GF-D8 (cell line): ENCODE measurements around the gene DENND1A.

Experiments used
- DNase-seq: peaks from one replicate; lab custom pipeline; 2025; lab: John Stamatoyannopoulos, UW

DENND1A gene

DNA sequence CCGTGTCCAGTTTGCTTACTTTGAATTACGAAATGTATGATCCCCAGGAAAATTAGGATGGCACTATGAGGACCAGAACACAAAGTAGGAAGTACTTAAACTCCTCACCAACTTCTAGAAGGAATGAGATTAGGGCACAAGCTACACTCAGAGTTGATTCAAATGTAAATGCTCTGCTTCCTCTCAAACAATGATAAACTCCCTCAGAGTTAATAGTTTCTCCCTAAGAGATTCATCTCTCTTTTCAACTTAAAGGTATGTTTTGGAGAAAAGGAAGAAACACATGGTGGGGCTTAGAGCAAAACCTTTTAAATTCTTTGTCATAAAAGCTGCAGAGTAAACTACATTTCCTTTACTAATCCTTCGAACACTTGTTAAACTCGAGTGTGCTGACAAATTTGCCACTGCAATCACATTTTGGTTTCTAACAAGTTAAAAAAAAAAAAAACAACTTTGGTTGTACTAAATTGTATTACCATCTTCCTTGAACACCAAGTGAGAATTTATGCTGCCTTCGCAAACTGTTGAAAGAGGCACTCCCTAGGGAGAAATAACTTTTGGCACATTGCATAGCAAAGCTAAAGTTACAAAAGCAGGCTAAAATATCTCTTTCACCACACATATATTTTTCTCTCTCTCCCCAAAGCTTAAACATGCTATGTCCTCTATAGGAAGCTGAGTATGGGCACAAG is 66.6 kb downstream of the DENND1A start:
- DNase-seq = peak; percentile 33

DNA sequence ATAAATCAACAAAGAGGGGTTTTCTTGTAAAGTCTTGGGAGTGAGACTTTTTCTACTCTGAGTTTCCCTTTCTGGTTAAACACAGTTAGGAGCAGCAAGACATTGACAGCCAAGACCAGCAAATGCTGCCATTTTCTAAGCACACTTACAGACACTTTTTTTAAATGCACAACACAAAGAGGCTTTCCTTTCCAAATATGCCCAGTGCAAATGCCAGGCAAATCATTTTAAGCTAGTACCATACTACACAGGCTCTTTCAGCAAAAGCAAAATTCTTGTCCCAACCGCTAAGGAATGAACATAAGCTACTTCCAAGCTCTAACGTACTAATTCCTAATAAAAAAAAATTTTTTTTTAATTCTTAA is 68.2 kb downstream of the DENND1A start:
- no peak for DNase-seq

DNA sequence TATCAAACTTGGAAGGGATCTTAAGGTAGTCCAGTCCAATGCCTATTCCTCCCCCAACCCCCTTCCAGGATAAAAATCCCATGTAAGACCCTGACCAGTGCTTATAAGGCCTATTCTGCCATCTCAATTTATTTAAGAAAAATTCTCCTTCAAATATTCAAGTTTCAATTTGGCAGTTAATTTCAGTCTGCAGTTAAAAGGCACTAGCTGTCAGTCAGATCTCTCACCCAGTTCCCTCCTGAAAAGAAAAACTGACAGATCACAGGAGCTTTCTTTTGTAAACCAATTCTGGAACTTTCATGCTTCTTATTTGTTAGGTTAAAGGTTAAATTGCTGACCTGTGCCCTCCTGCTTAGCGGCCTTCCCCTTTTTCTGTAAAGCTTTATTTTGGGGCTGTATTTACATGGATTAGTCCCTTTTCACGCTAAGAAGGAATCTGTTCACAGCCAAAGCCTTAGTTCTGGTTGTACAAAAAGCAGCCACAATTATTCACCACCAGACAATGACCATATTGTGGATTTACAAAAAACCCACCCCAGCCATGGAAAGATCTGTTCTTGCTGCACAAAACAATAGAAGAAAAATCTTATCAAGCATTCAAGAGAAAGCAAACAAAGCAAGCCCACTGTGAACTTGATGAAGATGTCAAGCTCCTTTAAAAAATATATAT is 68.7 kb downstream of the DENND1A start:
- no peak for DNase-seq

DNA sequence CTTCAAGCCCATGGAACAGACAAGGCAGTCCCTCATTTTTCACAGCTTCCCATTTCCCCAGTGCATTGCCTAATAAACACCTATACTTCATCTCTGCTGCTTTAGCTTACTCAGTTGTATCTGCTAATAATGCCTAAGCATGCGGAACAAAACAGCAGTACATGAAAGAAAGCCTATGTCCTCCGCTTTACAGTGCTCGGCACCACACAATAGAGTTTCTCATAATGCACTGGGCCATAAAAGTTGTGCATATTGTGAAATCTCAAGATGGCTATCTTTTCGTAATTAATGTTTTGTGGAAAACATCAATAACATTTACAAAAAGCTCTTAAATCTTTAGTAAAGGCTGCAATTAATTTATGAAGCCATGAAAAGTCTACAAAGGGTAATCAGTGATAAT is 69.3 kb downstream of the DENND1A start:
- no peak for DNase-seq

DNA sequence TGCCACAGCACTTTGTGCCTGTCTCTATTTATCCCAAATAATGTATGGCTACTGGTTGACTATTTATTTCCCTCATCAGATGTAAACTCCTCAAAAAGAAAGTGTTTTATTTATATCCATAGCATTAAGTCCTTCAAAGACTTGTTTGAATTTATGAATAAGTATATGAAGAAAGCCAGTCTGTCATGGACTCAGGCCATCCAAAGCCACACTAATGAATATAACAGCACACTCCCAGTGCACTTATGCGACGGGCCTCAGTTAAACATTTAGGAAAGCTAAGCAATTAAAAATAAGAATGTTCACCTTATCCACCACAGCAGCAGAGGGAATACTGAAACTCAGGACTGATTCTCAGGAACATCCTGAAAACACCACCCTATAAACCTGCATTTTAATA is 77.5 kb downstream of the DENND1A start:
- no peak for DNase-seq

DNA sequence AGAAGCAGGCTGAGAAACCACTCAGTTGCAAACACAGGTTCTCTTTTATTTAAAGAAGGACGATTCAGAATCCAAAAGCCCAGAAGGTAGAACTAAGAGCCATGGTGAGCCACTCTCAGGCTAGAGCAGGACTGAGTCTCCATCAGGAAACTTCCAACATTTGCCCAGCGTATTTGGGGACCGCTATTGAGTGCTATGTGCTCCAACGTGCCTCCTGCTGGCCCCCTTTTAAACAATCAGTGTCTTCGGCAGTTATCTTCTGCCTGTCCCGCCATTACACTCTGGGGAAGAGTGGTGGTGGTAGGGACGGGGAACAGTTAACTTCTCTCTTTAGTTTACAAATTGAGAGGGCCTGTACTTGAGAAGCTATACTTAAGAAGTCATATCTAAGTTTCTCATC is 78.1 kb downstream of the DENND1A start:
- no peak for DNase-seq

DNA sequence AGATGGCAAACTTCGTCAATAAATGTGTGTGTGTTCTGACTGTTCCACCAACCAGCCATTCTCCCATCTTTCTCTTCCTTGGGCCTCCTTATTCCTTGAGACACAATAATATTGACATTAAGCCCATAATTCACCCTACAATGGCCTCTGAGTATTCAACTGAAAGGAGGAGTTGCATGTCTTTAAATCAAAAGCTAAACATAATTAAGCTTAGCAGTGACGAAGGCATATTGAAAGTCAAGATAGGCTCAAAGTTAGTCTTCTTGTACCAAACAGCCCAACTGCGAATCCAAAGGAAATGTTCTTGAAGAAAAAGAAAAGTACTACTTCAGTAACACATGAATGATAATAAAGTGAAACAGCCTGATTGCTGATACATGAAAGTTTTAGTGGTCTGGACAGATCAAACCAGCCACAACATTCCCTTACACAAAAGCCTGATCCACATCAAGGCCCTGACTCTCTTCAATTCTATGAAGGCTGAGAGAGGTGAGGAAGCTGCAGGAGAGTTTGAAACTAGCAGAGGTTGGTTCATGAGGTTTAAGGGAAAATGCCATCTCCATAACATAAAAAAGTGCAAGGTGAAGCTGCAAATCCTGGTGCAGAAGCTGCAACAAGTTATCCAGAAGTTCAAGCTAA is 81.4 kb downstream of the DENND1A start:
- no peak for DNase-seq

DNA sequence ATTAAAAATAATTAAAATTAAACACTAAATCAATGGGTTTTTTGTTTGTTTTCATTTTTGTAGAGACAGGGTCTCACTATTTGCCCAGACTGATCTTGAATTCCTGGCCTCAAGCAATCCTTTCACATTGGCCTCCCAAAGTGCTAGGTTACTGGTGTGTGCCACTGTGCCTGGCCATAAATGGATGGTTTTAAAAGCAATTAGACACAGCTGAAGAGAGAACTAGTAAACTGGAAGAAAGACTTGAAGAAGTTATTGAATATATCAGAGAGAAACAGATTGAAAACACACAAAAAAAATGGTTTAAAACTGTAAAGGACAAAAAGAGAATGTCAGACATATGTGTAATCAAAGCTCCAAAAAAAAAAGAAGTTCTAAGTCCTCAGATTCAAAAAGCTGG is 83.0 kb downstream of the DENND1A start:
- DNase-seq = no peak

DNA sequence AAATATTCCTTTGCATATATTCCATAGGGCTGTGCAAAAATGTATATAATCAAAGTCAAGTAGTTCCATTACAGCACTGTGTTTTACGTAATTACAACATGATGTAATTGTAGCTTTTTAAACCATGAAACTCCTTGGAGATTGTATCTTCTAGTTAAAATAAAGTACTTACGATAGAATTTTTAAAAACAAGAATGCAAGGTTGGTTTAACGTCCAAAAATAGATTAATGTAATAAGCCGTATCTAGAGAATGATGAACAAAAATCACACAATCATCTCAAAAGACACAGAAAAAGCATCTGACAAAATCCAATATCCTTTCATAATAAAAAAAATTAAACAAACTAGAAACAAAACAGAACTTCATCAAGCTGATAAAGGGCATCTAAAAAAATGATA is 86.2 kb downstream of the DENND1A start:
- no peak for DNase-seq

DNA sequence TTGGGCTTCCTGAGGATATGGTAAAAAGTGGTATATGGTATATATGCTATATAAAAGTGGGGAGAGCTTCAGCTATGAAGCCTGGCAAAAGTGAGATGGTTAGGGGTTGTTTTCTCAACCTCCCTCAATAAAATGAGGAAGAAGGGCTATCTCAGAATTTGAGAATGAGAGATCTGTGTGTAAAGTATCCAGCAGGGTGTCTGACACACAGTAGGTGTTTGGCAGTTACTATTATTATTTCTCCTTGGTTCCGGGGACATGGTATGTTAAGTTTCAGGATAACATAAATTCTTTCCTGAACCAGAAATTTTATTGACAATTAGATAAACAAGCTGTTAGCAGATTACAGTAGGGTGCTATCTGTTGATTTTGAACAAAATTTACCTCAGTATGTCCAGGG is 94.1 kb downstream of the DENND1A start:
- DNase-seq = peak; percentile 6

DNA sequence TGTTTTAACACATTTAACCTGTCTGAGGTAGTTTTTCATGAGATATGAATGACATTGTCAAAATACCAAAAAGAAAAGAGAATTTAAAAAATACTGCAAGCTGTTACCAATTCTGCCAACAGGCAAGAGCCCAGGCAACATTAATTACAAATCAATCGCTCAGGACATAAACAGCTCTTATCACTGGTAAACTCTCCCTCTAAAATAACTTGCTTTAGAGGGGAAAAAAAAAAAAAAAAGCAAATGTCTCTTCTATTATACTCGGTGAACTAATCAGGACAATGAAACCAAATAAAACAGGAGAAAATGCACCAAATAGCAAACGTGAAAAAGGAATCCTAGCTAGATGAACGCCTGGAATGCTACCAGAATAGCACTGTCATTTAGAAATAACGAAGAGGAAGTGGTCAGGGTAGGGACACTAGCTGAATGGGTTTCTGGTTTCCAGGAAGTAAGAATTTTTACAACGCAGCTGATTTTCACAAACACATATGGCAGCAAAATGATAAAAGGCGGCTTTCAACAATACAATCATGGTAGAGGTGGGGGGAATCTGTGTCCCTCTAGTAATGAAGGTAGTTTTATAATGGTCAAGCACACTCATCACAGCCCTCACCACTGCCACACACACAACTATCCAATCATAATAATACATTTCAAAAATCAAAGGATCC is 94.9 kb downstream of the DENND1A start:
- DNase-seq = peak; percentile 84

DNA sequence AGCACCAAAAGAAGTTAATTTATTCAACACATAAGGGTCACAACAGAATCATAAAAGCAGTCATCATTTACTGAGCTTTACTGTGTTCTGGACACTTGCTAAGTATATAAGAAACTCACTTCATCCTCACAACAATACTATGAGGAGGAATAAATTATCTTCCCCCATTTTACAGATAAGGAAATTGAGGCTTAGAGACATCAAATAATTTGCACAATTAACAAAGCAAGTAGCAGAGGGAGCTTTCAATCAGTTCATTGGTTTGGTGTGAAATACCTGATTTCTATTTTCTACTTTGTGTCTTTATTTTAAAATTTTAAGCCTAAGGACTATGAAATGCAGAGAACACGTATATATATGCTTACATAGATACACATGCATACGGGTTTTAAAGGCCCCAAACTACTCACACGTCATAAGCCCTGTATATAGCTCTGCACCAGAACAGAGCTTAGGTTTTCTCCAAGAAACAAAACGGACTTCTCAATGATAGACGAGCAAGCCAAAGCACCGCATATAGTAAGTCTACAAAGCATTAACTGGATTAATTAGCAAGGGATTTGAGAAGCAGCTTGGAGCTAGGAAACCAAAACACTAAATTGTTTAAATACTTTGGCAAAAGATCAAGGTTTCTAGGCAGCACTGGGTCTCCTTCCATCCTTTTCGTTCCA is 95.6 kb downstream of the DENND1A start:
- DNase-seq = peak; percentile 50

DNA sequence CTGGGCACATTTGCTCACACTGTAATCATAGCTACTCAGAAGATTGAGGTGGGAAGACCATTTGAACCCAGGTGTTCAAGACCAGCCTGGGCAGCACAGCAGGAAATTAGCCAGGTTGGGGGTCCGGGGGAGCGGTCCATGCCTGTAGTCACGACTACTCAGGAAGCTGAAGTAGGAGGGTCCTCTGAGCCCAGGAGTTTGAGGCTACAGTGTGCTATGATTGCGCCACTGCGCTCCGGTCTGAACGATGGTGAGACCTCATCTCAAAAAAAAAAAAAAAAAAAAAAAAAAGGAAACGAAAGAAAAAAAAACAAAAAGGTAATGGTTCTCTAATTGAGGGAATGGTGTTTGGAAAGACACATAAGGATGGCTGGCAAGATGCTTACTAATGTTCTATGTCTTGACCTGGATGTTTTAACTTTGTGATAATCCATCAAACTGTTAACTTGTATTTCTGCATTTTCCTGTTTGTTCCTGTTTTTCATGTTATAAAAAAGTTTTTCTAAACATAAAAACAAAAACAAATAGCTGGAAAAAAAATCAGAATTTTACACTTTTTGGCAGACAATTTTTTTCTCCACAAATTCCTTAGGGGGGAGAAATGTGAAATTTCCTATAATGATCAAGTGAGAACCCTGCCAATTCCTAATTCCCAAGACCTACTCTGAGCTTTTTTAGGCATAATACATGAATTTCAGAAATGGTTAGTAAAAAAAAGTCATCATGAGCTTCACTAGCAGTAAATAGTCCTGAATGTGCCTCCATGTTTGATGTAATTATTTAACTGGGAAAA is 96.9 kb downstream of the DENND1A start:
- DNase-seq = peak; percentile 27

DNA sequence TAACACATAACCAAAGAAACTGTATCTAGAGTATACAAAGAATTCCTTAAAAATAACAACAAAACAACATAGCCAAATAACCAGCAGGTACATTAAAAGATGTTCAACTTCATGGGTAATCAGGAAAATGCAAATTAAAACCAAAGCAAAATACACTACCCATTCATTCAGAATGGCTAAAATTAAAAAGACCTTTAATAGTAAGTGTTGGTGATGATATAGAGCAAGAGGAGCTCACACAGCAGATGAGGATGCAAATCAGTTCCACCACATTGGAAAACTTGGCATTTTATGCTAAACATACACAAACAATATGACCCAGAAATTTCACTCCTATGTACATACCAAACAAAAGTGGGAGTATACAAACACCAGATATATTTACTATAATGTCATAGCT is 97.8 kb downstream of the DENND1A start:
- DNase-seq = no peak

DNA sequence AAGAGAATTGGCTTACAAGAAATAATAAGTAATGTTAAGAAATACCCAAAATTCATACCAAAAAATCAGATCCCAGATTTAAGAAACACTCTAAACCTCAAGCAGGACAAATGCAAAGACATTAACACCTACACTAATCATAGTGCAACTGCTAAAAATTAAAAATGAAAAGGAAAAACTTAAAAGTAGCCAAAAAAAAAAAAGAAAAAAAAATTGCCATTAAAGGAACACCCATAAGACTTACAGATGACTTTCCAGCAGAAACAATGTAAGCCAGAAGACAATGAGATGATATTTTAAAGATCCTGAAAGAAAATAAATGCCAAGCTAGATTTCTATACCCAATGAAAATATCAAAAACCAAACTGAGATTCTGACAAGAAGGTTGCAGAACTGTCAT is 101.5 kb downstream of the DENND1A start:
- DNase-seq = no peak

DNA sequence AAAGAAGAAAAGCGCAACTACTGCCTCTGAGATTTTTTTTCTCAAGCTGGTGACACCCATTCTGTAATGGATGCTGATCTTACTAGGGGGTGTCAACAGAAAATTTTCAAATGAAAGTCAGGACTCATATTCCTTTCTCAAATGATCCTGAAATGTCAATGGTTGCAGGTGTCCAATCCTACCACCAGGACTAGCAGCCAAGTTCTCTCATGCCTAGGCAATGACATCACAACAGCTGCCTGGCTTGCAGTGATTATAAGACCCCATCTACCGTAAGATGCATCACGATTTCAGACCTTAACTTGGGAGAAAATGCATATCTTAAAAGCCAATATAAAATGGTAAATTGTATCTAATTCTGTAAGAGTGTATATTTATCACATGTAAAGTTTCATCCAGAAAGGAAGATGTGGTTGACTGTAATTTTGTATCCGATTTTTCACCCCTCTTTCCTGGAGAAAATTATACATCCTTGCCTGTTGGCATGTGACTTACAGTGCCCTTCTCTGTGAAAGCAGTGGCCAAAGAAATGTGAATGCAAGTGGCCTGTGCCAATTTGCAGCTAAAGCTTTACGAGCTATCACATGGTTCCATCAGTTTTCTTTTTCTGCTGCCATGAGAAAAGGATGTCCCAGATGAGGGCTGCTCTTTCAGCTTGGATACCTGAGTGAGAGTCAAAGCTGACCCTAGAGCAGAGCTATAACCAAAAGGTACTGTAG is 104.4 kb downstream of the DENND1A start:
- no peak for DNase-seq

DNA sequence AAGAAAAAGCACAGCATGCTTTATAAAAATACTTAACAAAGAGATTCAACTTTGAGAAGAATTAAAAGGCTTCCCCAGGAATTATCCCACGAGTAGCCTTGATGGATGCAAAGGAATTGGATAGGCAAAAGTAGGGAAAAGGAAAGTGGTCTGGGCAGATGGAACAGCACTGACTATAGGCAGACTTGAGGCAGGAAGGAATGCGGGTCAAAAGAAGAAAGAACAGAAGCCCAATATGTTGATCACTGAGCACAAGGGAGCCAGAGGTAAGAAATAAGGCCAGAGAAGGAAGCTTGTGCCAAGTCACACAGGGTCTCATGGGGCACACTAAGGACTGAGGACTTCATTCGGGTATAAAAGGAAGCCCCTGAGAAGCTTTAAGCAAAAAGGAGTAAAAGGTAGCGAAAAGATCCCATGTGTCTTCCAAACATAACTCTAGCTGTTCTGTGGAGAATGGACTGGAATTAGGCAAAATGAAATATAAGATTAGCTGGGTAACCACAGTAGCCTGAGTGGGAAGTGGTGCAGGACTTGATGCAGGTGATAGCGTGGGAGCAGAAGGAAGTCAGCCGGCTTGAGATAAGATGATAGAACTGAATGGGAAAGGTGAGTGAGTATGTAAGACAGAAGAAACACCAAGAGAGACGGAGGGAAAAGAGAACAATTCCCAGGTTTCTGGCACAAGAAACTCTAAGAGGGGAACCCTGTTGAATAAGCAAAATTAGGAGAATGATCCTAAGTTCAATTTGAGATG is 106.6 kb downstream of the DENND1A start:
- peak; percentile 40 for DNase-seq

DNA sequence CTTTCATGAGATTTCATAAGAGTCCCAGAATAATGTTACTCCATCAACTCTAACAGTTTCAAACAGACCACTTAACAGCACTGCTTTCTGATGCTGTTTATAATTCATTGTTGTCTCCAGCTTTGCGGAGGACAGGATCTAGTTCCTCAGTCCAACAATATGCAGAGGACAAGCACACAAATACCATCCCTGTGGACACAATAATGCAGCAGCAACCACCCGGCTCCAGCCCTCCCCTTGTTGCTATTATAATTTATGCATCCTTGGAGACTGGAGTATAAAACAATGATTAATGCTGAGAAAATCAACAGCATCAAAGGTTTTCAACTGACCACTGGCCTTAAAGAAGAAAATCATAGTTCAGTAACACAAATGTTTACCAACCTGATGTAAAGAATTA is 108.3 kb downstream of the DENND1A start:
- no peak for DNase-seq

DNA sequence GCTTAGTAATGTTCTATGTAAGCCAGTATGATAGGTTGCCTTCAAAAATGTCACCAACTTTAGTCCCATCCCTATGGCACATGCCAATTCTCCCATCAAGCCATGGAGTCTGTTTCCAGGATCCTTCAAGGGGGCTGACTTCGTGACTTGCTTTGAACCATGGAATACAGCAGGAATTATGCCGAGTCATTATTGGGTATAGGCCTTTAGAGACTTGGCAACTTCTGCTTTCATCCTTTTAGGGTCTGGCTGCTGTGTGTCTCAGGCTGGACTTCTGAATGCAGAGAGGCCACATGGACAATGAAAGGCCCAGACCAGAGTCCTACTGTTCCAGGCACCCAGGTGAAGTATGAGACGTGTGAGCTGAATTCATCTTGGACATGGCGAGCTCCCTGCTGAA is 109.8 kb downstream of the DENND1A start:
- DNase-seq = peak; percentile 1

DNA sequence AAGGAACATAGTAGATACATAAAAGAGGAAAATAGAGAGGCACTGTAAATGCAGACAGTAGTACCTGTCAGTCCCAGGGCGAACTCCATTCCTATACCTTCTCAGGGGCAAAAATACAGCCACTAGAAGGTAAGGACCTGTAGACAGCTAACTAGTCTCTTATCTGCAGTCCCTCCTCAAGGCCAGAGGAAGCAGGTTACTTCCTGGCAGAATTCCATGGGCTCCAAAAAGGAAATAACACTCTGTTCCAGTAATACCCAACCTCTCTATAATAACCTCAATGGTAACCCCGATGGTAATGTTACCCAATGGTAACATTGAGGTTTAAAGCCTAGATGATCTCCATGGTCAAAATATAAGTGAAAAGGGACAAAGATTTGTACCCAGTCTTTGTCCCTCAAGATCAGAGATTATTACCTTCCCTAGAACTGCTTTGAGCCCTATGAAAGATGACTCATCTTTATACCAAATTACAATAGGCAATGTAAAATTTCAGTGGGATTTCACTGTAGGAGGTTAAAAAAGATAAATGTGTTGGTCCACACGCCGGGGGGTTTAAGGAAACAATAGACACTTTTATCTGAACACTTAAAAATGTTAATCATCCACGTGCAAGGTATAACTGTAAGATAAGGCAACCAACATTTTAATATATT is 113.0 kb downstream of the DENND1A start:
- DNase-seq = no peak
